Measurements from ENCODE around the gene CDH13.

The CDH13 gene

GRCh38 chr16:83136924-83137323 is 510.2 kb downstream of the CDH13 start:
- no peaks in the 10 kb centered on the region for H3K4me1 ChIP-seq (ENCODE audit: control insufficient read depth, insufficient read depth, low read length)
- H3K4me3 ChIP-seq (ENCODE audit: low read depth, low read length) = no peak overlapping the region
- no peak overlapping the region for H3K27ac ChIP-seq (ENCODE audit: extremely low read depth, low read depth, low read length)
- ChIA-PET POLR2A (no interaction called here), CTCF (no interaction called here)
- H3K36me3 ChIP-seq (ENCODE audit: control insufficient read depth in 2 of 2, insufficient read depth in 1 of 2, low read length in 2 of 2) = no peaks in the 10 kb centered on the region
- H3K9me3 ChIP-seq (ENCODE audit: control insufficient read depth, insufficient read depth, low read depth, low read length) = no peaks in the 10 kb centered on the region
- TF ChIP-seq ZBTB6 (tag by site-specific recombination; IDR thresholded peaks at IDR 0.05) = no peak

- no peaks in the 10 kb centered on the region for H3K9me3 ChIP-seq (ENCODE audit: control insufficient read depth, insufficient read depth, low read depth, low read length)
- no peaks in the 10 kb centered on the region for H3K4me1 ChIP-seq (ENCODE audit: control insufficient read depth, insufficient read depth, low read length)
- CTCF ChIA-PET = no interaction called here
- no peak overlapping the region for H3K27ac ChIP-seq (ENCODE audit: extremely low read depth, low read depth, low read length)
- H3K36me3 ChIP-seq (ENCODE audit: control insufficient read depth in 2 of 2, insufficient read depth in 1 of 2, low read length in 2 of 2) = no peaks in the 10 kb centered on the region
- POLR2A ChIA-PET = no interaction called here
- TF ChIP-seq SP2 (tag by site-specific recombination; IDR thresholded peaks at IDR 0.05) (no peak), ZNF768 (tag by site-specific recombination; IDR thresholded peaks at IDR 0.05) (no peak), ZNF776 (tag by site-specific recombination; IDR thresholded peaks at IDR 0.05; ENCODE audit: borderline replicate concordance) (no peak), ZSCAN23 (tag by site-specific recombination; IDR thresholded peaks at IDR 0.05) (no peak), ZBTB8A (tag by site-specific recombination; IDR thresholded peaks at IDR 0.05) (no peak), IKZF3 (tag by site-specific recombination; IDR thresholded peaks at IDR 0.05) (no peak), ZNF76 (tag by site-specific recombination; IDR thresholded peaks at IDR 0.05; ENCODE audit: borderline replicate concordance, low read depth) (no peak)
- TF ChIP-seq, protein P1, sequence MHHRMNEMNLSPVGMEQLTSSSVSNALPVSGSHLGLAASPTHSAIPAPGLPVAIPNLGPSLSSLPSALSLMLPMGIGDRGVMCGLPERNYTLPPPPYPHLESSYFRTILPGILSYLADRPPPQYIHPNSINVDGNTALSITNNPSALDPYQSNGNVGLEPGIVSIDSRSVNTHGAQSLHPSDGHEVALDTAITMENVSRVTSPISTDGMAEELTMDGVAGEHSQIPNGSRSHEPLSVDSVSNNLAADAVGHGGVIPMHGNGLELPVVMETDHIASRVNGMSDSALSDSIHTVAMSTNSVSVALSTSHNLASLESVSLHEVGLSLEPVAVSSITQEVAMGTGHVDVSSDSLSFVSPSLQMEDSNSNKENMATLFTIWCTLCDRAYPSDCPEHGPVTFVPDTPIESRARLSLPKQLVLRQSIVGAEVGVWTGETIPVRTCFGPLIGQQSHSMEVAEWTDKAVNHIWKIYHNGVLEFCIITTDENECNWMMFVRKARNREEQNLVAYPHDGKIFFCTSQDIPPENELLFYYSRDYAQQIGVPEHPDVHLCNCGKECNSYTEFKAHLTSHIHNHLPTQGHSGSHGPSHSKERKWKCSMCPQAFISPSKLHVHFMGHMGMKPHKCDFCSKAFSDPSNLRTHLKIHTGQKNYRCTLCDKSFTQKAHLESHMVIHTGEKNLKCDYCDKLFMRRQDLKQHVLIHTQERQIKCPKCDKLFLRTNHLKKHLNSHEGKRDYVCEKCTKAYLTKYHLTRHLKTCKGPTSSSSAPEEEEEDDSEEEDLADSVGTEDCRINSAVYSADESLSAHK (tag by site-specific recombination; IDR thresholded peaks at IDR 0.05) = no peak
- TF ChIP-seq, protein P2, sequence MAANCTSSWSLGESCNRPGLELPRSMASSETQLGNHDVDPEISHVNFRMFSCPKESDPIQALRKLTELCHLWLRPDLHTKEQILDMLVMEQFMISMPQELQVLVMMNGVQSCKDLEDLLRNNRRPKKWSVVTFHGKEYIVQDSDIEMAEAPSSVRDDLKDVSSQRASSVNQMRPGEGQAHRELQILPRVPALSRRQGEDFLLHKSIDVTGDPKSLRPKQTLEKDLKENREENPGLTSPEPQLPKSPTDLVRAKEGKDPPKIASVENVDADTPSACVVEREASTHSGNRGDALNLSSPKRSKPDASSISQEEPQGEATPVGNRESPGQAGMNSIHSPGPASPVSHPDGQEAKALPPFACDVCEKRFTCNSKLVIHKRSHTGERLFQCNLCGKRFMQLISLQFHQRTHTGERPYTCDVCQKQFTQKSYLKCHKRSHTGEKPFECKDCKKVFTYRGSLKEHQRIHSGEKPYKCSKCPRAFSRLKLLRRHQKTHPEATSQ (tag by site-specific recombination; IDR thresholded peaks at IDR 0.05) = no peak
- TF ChIP-seq, protein P3, sequence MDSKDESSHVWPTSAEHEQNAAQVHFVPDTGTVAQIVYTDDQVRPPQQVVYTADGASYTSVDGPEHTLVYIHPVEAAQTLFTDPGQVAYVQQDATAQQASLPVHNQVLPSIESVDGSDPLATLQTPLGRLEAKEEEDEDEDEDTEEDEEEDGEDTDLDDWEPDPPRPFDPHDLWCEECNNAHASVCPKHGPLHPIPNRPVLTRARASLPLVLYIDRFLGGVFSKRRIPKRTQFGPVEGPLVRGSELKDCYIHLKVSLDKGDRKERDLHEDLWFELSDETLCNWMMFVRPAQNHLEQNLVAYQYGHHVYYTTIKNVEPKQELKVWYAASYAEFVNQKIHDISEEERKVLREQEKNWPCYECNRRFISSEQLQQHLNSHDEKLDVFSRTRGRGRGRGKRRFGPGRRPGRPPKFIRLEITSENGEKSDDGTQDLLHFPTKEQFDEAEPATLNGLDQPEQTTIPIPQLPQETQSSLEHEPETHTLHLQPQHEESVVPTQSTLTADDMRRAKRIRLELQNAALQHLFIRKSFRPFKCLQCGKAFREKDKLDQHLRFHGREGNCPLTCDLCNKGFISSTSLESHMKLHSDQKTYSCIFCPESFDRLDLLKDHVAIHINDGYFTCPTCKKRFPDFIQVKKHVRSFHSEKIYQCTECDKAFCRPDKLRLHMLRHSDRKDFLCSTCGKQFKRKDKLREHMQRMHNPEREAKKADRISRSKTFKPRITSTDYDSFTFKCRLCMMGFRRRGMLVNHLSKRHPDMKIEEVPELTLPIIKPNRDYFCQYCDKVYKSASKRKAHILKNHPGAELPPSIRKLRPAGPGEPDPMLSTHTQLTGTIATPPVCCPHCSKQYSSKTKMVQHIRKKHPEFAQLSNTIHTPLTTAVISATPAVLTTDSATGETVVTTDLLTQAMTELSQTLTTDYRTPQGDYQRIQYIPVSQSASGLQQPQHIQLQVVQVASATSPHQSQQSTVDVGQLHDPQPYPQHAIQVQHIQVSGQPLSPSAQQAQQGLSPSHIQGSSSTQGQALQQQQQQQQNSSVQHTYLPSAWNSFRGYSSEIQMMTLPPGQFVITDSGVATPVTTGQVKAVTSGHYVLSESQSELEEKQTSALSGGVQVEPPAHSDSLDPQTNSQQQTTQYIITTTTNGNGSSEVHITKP (tag by site-specific recombination; IDR thresholded peaks at IDR 0.05) = no peak
- H3K4me3 ChIP-seq (ENCODE audit: low read depth, low read length) = no peak overlapping the region
Observed at GRCh38 chr16:83137326-83137781, 510.6 kb downstream of the CDH13 start.

DNA sequence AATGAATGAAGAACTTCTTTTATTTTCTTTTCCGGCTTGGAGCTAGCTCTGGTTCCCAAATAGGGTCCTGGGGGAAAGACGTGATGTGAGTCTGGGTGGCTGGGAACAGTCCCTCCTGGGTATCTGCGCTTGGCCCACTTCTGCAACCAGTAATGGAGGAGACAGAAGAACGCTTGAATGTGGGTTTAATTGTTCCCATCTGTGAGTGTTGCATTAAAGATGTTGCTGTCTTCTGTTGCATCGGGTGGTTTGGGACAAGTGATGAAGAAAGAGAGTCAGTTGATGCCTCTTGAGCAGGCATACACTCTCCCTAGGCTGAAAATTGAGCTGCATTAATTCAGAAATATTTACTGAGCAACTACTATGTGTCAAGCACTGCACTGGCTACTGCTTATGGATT is 511.1 kb downstream of the CDH13 start:
- ChIA-PET POLR2A (no interaction called here), CTCF (no interaction called here)
- no peak for TF ChIP-seq REPIN1 (tag by site-specific recombination; IDR thresholded peaks at IDR 0.05; ENCODE audit: low read depth)
- TF ChIP-seq INSM2 (tag by site-specific recombination; IDR thresholded peaks at IDR 0.05) = no peak
- no peak for TF ChIP-seq ZBTB7A (tag by site-specific recombination; IDR thresholded peaks at IDR 0.05; ENCODE audit: low read depth)
- no peak for TF ChIP-seq PRDM1 (tag by site-specific recombination; IDR thresholded peaks at IDR 0.05)
- no peak for TF ChIP-seq ZNF677 (tag by site-specific recombination; IDR thresholded peaks at IDR 0.05)
- no peak for TF ChIP-seq ZNF549 (tag by site-specific recombination; IDR thresholded peaks at IDR 0.05)
- no peak for TF ChIP-seq ZNF658 (tag by site-specific recombination; IDR thresholded peaks at IDR 0.05)
- TF ChIP-seq ZNF548 (tag by site-specific recombination; IDR thresholded peaks at IDR 0.05) = no peak
- TF ChIP-seq ZNF544 (tag by site-specific recombination; IDR thresholded peaks at IDR 0.05) = no peak
- TF ChIP-seq ZNF16 (tag by site-specific recombination; IDR thresholded peaks at IDR 0.05; ENCODE audit: low read depth) = no peak
- TF ChIP-seq ZSCAN30 (tag by site-specific recombination; IDR thresholded peaks at IDR 0.05) = no peak
- TF ChIP-seq BCL11A (tag by site-specific recombination; IDR thresholded peaks at IDR 0.05; ENCODE audit: low read depth) = no peak

More for the DNA sequence above, 511.1 kb downstream of the CDH13 start:
- H3K4me3 ChIP-seq (ENCODE audit: low read depth, low read length) = no peak overlapping the region
- H3K9me3 ChIP-seq (ENCODE audit: control insufficient read depth, insufficient read depth, low read depth, low read length) = no peaks in the 10 kb centered on the region
- H3K4me1 ChIP-seq (ENCODE audit: control insufficient read depth, insufficient read depth, low read length) = no peaks in the 10 kb centered on the region
- H3K36me3 ChIP-seq (ENCODE audit: control insufficient read depth in 2 of 2, insufficient read depth in 1 of 2, low read length in 2 of 2) = no peaks in the 10 kb centered on the region
- no peak overlapping the region for H3K27ac ChIP-seq (ENCODE audit: extremely low read depth, low read depth, low read length)

Data from HEK293 (cell line).